Mononuclear cell (primary cell): ENCODE measurements around the gene ARID2. TPM values are rescaled to one million over a fixed set of nuclear protein-coding genes. Genes with fewer than 3 reads are reported as not detected.

ENCODE experiments used
- H3K27me3 ChIP-seq: 2 replicates; pipeline ENCODE4 v1.6.0; 2011; ENCODE audit warnings: low read length, control low read depth; ENCODE audit not compliant: insufficient read depth
- H3K4me1 ChIP-seq: 2 replicates; pipeline ENCODE4 v1.5.1; 2011; ENCODE audit warnings: mild to moderate bottlenecking, low read length, control low read depth; ENCODE audit not compliant: insufficient read depth
- H3K4me3 ChIP-seq: 2 replicates; pipeline ENCODE4 v1.5.1; 2011; ENCODE audit warnings: mild to moderate bottlenecking, low read length, moderate library complexity
- H3K9me3 ChIP-seq: 2 replicates; pipeline ENCODE4 v1.5.1; 2011; ENCODE audit warnings: low read depth, mild to moderate bottlenecking, control low read depth, low read length
- total RNA-seq: library from RNA; depleted of rRNA; stranded (reverse); fragments of >200 nt; gene quantifications from one replicate; pipeline ENCODE4 v1.2.3, GENCODE V29; 2012

ARID2 gene
- total RNA-seq, 1 donor = 72.6 TPM

DNA sequence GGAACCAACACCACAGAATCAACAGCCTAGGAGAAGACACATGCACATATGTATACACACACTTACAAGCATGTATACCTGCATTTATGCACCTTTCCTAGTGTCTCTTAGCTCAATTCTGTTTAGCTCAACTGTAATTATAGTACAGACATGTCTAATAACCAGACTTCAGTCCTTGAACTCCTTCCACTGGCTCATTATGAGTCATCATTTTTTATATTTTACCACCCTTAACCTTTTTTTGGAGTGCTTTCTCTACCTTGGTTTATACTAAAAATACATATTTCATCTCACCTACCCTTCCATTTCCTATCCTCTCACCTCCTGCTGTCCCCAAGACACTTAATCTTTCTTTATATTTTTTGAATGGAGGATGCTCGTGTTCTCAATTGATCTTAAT, 110.4 kb downstream of the ARID2 start:
- Histone ChIP-seq H3K27me3 (no peaks in the 10 kb centered on the region), H3K4me1 (no peaks in the 10 kb centered on the region), H3K4me3 (no peak overlapping the region), H3K9me3 (no peaks in the 10 kb centered on the region)

DNA sequence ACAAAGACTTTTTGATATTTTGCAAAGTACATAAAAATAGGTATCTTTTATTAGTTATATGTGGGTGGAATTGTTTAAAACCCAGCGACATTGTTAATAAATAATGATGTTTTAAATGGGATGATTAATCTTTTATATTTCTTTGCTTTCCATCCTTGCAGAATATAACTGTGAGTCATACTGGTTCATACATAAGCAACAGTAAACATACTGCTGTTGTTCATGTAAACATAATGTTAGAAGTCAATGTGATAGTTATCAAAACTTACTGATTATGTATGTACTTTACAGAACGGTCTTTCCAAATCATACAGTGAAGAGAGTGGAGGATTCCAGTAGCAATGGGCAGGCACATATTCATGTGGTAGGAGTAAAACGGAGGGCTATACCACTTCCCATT, 119.8 kb downstream of the ARID2 start:
- H3K27me3 ChIP-seq = no peaks in the 10 kb centered on the region
- no peak overlapping the region for H3K4me3 ChIP-seq
- H3K4me1 ChIP-seq = no peaks in the 10 kb centered on the region
- no peaks in the 10 kb centered on the region for H3K9me3 ChIP-seq

DNA sequence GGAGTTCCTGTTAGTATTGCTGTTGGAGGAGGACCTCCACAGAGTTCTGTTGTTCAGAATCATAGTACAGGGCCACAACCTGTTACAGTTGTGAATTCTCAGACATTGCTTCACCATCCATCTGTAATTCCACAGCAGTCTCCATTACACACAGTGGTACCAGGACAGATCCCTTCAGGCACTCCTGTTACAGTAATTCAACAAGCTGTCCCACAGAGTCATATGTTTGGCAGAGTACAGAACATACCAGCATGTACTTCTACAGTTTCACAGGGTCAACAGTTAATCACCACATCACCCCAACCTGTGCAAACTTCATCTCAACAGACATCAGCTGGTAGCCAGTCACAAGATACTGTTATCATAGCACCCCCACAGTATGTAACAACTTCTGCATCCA, 120.8 kb downstream of the ARID2 start:
- no peaks in the 10 kb centered on the region for H3K27me3 ChIP-seq
- H3K4me3 ChIP-seq = no peak overlapping the region
- no peaks in the 10 kb centered on the region for H3K9me3 ChIP-seq
- no peaks in the 10 kb centered on the region for H3K4me1 ChIP-seq

DNA sequence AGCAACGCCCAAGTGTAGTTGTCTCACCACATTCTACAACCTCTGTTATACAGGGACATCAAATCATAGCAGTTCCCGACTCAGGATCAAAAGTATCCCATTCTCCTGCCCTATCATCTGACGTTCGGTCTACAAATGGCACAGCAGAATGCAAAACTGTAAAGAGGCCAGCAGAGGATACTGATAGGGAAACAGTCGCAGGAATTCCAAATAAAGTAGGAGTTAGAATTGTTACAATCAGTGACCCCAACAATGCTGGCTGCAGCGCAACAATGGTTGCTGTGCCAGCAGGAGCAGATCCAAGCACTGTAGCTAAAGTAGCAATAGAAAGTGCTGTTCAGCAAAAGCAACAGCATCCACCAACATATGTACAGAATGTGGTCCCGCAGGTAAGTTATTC, 123.0 kb downstream of the ARID2 start:
- H3K4me1 ChIP-seq = no peaks in the 10 kb centered on the region

DNA sequence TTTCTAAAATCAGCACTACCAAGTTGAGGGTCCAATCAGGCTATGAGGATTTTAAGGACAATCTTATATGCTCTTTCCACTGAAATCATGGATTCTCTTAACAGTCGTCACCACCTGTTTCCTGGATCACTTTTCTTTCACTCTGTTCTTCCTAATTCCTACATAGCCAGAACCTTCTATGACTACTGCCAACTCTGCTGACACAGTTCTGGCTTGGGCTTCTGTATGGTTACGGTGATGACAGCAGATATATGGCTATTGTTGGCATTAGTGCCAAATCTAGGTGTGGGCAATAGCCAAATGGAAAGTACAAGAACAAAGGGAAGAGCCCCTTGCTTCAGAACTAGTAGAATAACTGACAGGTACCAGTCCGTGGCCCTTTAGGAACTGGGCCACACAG, 124.0 kb downstream of the ARID2 start:
- Histone ChIP-seq H3K27me3 (no peaks in the 10 kb centered on the region), H3K9me3 (no peaks in the 10 kb centered on the region), H3K4me1 (no peaks in the 10 kb centered on the region), H3K4me3 (no peak overlapping the region)

More for the DNA sequence above, 123.0 kb downstream of the ARID2 start:
- no peaks in the 10 kb centered on the region for H3K27me3 ChIP-seq
- H3K4me3 ChIP-seq = no peak overlapping the region
- no peaks in the 10 kb centered on the region for H3K9me3 ChIP-seq

DNA sequence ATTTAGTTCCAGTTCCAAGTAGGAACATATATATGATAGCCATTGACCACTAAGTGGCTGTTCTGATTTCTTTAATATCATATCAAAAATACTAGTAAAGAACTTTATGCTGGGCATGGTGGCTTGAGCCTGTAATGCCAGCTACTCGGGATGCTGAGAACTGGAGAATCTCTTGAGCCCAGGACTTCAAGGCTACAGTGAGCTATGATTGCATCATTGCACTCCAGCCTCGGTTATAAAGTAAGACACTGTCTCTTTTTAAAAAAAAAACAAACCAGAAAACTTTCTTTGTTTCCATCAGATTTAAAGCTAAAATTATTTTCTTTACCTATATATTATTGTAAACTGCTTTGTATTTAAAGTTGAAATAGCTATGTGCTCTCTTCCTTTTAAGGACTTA, 133.8 kb downstream of the ARID2 start:
- Histone ChIP-seq H3K27me3 (no peaks in the 10 kb centered on the region), H3K4me3 (no peak overlapping the region), H3K9me3 (no peaks in the 10 kb centered on the region), H3K4me1 (no peaks in the 10 kb centered on the region)

DNA sequence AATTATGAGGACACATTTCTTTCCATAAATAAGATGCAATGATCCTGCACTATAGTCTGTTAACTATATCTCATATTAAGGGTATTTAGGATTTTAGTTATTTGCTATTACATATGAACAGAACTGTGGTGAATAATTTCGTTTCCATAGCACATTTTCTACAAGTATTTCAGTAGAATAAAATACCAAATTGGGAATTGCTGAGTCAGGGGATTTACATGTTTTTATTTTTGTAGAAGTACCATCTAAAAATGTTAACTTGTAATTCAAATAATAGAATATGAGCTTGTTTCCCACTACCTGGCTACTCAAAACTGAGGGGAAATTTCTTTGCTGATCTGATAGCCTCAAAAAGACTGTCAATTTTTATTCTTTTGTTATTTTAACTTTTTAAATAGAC, 136.8 kb downstream of the ARID2 start:
- Histone ChIP-seq H3K9me3 (no peaks in the 10 kb centered on the region), H3K4me1 (no peaks in the 10 kb centered on the region), H3K27me3 (no peaks in the 10 kb centered on the region), H3K4me3 (no peak overlapping the region)

DNA sequence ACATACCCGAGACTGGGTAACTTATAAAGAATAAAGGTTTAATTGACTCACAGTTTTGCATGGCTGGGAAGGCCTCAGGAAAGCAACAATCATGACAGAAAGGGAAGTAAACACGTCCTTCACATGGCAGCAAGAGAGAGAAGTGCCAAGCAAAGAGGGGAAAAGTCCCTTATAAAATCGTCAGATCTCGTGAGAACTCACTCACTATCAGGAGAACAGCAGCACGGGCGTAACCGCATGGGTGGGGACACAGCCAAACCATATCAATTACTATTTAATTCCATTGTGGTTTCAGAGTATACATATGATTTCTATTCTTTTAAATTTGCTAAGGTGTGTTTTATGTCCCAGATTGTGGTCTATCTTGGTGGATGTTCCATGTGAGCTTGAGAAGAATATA, 142.9 kb downstream of the ARID2 start:
- Histone ChIP-seq H3K9me3 (no peaks in the 10 kb centered on the region), H3K4me3 (no peak overlapping the region), H3K4me1 (no peaks in the 10 kb centered on the region), H3K27me3 (no peaks in the 10 kb centered on the region)

DNA sequence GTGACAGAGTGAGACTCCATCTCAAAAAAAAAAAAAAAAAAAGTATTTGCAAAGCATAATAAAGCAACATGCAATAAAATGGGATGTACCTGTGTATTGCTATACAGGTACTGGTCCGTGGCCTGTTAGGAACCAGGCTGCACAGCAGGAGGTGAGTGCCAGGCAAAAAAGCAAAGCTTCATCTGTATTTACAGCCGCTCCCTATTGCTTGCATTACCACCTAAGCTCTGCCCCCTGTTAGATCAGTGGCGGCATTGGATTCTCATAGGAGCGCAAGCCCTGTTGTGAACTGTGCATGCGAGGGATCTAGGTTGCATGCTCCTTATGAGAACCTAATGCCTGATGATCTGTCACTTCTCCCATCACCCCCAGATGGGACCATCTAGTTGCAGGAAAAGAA, 147.6 kb downstream of the ARID2 start:
- peaks cover 6% of the 10 kb centered on the region for H3K4me1 ChIP-seq
- no peaks in the 10 kb centered on the region for H3K27me3 ChIP-seq
- H3K4me3 ChIP-seq = no peak overlapping the region
- H3K9me3 ChIP-seq = no peaks in the 10 kb centered on the region

DNA sequence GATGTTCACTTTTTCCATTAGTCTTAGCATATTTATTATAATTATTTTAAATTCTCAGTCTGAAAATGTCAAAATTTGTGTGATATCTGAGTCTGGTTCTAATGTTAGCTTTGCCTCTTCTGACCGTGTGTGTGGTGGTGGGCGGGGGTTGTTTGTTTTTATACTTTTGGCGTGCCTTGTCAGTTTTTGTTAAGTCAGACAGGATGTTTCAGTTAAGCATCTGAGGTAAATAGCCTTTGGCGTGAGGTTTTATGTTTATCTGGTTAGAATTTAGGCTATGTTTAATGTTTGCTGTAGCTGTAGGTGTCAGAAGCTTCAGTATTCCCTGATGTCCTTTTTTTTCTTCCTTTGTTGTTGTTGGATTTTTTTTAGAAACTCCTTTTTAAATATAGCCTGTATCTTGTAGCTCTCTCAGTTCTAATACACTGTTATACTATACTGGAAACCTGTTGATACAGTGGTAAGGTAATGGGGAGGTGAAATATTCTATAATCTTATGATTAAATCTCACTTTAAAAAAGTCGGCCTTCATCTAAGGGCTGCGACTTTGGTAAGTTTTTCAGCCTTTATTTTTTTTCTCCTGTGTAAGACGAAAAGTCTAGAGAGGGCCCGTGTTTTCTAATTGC, 149.2 kb downstream of the ARID2 start:
- Histone ChIP-seq H3K4me1 (peaks cover 6% of the 10 kb centered on the region), H3K4me3 (no peak overlapping the region), H3K27me3 (no peaks in the 10 kb centered on the region), H3K9me3 (no peaks in the 10 kb centered on the region)

DNA sequence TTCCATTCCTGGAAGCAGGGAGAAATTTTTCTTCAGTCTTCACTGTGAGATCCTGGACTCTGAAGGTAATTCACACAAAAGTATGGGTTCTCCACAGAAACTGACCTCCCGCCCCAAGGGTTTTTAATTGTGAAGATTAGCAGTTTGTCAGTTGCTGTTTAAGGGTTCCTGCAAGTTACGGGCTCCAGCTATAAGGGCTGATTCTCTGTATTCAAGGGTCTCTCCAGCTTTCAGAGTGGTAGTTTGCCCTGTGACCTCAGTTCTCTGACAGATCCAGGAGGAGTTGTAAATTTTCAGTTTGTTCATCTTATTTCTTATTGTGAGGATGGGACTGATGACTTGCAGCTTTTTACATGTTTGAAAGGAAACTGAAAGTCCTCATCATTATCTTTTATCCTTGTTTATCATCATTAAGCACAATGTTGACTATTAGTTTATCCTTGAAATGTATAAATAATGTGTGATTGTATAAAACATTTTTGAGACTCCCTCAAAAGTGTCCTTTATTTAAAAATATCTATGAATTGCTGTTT, 149.9 kb downstream of the ARID2 start:
- Histone ChIP-seq H3K9me3 (no peaks in the 10 kb centered on the region), H3K27me3 (no peaks in the 10 kb centered on the region), H3K4me1 (peaks cover 6% of the 10 kb centered on the region), H3K4me3 (no peak overlapping the region)

DNA sequence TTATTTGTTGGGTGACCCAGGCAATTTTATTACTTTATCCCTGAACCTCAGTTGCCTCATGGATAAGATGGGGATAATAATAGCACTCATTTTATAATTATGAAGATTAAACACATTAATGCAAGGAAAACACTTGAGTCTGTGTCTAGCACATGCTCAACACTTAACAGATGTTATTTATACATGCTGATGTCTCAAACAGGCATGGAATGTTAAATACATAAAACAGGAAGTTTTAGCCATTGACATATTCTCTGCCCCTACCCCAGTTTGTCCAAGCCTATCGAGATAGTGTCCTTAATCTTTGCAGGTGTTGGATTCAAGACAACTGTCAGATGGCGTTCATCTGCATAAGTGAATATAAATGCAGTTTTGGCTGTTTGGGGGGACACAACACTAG, 151.0 kb downstream of the ARID2 start:
- Histone ChIP-seq H3K9me3 (peaks cover 9% of the 10 kb centered on the region), H3K4me3 (no peak overlapping the region), H3K4me1 (peaks cover 6% of the 10 kb centered on the region), H3K27me3 (no peaks in the 10 kb centered on the region)

DNA sequence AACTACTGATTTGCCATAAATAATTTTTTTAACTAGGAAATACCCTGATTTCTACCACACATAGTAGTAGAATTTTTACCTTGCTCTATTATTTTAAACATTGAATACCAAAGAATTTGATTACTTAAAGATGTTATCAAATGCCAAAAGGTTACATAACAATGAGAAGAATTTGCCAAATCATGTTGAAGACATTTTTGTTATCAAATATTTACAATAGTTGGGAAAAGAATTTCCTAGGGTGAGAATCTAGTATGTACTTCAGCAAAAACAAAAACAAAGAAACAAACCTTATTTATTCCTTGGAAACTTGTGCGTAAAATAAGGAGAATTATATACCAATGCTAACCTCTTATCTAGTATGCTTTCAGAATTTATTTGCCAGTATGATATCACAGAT, 153.7 kb downstream of the ARID2 start:
- Histone ChIP-seq H3K27me3 (no peaks in the 10 kb centered on the region), H3K9me3 (peaks cover 10% of the 10 kb centered on the region), H3K4me1 (peaks cover 6% of the 10 kb centered on the region), H3K4me3 (no peak overlapping the region)

DNA sequence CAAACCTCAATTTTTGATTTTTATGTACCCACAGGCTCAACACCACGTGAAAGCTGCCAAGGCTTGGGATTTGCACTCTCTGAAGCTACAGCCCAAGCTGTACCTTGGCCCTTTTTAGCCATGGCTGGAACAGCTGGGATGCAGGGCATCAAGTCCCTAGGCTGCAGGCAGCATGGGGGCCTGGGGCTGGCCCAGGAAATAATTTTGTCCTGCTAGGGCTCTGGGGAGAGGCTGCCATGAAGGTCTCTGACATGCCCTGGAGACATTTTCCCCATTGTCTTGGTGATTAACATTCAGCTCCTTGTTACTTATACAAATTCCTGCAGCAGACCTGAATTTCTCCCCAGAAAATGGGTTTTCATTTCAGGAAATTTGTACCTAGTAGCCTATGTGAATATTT, 157.2 kb downstream of the ARID2 start:
- Histone ChIP-seq H3K4me3 (no peak overlapping the region), H3K9me3 (peaks cover 10% of the 10 kb centered on the region), H3K4me1 (no peaks in the 10 kb centered on the region), H3K27me3 (no peaks in the 10 kb centered on the region)

DNA sequence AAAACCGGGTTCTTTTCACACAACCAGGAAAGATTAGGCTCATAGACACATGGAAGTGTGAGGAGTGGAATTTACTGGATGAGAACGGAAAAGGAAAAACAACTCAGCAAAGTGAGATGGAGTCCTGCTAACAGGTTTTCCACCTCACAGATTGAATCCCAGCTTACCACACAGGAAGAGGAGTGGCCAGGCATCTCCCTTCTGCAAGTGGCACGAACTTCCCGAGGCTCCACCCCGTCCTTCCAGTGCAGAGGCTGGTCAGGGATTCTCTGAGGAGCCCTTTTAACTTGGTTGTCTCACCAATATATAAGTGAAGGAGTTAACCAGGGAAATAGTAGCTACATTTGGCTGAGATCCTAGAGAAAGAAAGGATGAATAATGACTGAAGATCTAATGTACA, 158.0 kb downstream of the ARID2 start:
- Histone ChIP-seq H3K9me3 (peaks cover 10% of the 10 kb centered on the region), H3K4me3 (no peak overlapping the region), H3K4me1 (no peaks in the 10 kb centered on the region), H3K27me3 (no peaks in the 10 kb centered on the region)

DNA sequence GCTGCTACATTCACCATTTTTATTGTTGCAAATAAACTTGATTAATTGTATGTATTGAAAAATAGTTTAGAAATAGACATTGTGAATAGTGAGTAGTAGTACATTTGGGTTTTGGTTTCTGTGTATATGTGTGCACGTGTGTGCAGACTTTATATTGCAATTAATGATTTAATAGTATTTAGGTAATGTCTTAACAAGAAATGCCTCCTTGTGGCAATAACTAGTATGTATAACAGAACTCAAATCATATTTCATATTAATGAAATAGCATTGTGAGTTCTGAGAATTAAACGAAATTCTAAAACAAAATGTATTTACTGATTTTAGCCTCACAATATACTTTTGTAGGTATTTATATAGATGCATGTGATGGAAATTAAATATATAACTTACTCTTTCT, 160.8 kb downstream of the ARID2 start:
- peaks cover 3% of the 10 kb centered on the region for H3K9me3 ChIP-seq
- no peak overlapping the region for H3K4me3 ChIP-seq
- no peaks in the 10 kb centered on the region for H3K4me1 ChIP-seq
- no peaks in the 10 kb centered on the region for H3K27me3 ChIP-seq
